Measurements from ENCODE around the gene SETD5.
"Not testable (repeated sequence)": the region's sequence is repeated elsewhere in the genome, so short reads cannot be mapped to it uniquely, and the experiment has no call there.

The SETD5 gene

DNA sequence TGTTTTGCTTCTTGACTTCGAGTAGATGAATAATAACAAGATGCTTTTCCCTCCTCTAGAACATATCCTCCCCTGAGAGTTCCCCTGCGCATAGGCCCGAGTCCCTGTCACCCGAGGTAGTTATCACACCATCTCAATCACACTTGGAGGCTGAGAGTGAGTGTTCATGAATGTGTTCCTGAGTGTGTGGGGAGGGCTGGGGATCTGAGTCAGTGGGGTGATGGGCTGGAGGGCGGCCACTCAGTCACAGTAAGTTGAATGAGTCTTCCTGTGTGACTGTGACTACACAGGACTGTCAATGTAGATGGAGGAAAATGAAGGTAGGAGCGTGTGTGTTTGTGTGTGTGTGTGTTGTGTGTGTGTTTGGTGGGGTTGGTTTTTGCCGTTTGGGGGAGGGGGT, 71.0 kb downstream of the SETD5 start:
- DNase-seq = peak; percentile 24

- DNase-seq = no peak
Measured at GRCh38 chr3:9469986-9470385, 72.6 kb downstream of the SETD5 start.

DNA sequence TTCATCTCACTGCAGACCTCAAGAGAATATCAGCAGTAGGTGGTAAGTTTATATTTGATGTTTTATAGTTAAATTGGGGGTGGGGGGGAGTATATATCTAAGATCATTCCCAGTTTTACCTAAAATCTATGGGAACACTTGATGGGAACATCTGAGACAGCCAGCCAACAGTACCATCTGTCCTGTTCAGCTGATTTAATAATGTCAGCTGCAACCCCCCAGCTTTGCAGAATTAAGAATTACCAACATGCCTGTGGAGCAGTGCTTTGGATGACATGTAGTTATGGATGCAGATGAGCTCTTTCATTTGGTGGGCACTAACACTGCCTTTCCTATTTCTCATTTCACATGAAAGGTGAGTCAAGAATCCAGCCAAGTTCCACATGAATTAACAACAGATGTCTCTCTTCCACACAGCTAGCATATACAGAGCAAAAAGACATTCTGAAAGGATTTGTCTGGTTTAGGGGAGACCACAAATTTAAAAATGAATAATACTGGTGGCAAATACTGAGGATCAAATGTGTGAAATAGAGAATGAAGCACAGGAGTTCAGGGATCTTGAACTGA, 76.2 kb downstream of the SETD5 start:
- no peak for DNase-seq

DNA sequence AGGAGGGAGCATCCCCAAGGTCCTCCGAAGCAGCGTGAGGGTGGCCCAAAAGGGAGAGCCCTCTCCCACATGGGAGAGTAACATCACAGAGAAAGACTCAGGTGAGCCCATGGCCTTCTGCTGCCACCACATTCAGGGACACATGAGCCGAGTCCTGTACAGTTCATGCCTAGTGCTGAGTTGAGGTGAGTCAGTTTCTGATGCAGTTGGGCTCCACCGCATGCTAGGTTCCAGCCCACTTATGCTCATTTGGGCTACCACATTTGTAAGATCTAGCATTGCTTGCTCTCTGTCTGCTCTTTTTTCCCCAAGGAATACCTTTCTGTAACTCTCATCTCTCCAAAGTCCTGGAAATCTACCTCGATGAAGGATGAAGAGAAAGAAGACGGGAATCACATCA, 77.1 kb downstream of the SETD5 start:
- DNase-seq = no peak

DNA sequence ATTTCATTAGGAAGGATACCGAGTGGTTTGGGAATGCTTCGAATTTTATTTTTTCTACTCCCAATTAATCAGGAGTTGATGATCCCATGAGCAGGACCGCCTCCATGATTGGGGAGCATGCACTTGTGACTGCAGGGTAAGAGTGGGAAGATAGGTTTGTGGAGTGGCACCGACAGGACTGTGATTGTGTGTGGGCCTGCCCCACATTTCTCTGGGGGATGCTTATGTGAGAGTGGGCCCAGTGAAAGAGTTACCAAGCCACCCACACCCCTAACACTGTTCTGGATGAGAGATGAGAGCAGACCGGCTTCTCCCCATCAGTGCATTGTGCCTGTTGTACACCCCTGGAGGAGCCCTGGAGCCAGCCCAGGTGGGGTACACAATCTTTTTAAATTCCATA, 79.5 kb downstream of the SETD5 start:
- DNase-seq = no peak

GRCh38 chr3:9480265-9480664, 82.8 kb downstream of the SETD5 start:
- DNase-seq = no peak

GRCh38 chr3:9485248-9485647, 87.8 kb downstream of the SETD5 start:
- DNase-seq = no peak

DNA sequence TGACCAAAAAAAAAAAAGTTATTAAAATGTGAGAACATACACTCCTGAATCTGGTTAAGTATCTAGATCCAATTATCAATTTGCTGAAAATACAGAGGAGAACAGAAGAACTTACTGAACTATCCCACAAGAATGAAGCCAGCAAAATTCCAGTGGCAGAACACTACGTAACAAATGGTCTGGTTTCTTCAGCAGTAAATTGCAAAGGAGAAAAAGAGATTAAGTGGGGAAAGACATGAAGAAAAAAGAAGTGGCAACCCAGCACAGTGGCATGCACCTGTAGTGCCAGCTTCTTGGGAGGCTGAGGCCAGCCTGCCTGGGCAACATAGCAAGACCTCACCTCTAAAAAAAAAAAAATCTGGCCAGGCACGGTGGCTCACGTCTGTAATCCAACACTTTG, 94.1 kb downstream of the SETD5 start:
- DNase-seq = no peak

DNA sequence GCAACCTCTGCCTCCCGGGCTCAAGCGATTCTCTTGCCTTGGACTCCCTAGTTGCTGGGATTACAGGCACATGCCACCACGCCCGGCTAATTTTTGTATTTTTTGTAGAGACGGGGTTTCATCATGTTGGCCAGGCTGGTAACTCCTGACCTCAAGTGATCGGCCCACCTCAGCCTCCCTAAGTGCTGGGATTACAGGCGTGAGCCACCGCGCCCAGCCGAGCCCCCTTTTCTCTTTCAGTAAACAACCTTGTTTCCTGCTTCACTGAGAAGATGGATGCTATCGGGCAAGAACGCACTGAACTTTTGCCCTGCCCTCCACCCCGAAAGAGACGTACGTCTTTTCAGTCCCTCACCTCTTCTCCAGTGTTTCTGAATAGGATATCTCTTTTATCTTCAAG, 96.6 kb downstream of the SETD5 start:
- not testable (repeated sequence) for DNase-seq

DNA sequence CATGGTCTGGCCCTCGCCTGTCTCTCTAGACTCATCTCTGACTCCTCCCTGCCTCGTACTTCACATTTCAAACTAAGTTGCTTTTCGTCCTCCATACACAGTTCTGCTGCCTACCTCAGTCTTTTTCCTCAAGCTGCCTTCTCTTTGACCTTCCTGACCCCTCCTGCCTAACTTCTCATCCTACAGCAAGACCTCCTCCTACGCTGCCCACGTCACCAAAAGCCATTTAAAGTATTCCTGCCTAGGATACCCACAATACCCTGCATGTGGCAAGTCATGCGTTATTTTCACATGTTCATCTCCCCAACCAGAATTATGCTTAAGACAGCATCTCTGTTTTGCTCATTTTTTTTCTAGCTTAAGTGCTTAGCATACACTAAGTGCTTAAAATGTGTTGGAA, 99.5 kb downstream of the SETD5 start:
- no peak for DNase-seq

GRCh38 chr3:9497821-9498565, 100.6 kb downstream of the SETD5 start:
- no peak for DNase-seq

DNA sequence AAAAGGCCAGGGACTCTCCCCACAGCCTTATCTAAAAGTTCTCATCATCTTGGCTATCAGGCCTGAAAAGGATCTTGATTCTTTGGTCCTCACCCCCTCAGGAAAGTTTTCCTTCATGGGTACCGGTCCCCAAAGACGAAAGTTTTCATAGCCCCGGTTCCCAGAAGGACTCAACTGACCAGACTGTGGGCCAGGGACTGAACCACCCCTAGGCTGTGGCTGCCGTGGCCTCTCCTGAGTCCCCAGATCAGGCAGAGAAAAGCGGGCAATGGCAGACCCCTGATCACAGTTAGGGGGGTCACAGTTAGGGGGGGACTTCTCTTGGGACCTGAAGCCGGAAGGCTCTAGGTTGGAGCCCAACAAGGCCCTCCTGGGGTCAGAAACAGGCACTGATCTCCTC, 101.4 kb downstream of the SETD5 start:
- no peak for DNase-seq

DNA sequence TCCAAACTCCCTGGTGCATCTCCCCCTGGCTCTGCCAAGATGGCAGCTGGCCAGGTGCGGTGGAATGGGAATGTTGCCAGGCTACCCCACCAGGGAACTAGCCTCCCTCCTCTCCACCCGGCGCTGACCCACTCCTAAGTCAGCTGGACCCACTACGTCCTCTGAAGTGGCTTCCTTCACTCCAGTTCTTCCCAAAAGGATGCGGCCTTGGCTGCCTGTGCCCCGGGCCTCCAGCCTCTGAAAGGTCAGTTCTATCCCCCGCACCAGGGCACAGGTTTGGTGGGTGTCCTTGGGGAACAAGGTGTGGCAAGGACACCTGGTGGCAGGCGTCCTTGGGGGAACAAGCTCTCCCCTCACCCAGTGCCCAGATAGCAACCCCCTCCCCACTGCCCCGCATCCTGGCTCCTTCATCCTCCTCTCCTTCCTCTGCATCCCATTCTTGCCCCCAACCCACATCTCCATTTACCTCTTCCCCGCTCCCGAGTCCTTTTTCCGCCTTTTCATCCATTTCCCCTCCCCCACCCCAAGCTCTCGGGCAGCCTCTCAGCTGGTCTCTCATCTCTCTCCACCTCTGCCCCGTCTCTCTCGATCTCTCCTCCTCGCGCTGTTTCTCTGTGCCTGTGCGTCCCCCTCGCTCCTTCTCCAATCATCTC, 102.2 kb downstream of the SETD5 start:
- no peak for DNase-seq

GRCh38 chr3:9500108-9501050, 103.0 kb downstream of the SETD5 start:
- DNase-seq = peak; percentile 78

- DNase-seq = no peak
Measured at GRCh38 chr3:9501226-9501625, 103.8 kb downstream of the SETD5 start.

GRCh38 chr3:9503283-9503682, 105.9 kb downstream of the SETD5 start:
- DNase-seq = peak; percentile 79

DNA sequence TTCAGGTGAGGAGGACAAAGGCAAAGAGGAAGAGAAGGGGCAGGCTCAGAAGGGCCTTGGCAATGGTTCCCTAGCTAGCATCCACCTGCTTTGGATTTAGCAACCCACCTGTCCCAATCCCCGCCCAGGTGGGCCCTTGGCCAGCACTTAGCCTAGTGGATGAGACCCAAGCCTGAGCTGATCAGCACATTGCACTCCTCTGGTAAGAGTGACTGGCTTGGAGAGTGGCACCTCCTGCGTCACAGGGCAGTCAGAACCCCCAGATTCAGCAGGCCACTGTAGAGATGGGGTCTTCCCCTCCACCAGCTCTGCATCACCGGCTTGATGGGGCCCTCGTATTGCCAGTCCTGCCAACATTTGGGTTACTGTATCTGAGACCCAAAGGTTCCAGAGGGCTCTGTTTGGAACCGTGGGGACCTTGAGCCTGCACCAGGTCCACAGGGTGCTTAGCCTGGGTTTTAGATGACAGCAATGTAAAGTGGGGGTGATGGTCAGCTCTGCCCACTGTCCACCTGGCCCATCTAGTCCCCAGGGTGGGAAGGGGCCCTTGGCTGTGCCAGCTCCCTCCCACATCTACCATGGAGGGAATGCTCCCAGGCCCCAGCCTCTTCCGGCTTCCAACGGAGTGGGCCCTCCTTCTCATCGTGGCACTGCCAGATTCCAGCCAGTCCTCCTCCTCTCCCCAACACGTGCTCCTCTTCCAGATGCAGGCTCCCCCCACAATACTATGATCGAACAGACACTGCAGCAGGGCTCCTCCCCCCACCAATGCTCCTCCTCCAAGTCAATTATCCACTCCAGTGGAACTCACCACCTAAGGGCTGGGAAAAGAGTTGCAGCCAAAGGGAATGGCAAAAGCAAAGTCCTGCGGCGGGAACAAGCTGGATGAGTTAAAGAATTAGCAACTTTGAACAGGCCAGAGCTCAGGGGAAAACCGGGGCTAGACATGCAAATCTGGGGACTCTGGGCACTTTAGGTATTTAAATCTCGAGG, 110.5 kb downstream of the SETD5 start:
- no peak for DNase-seq

- DNase-seq = no peak
Measured at GRCh38 chr3:9508781-9509180, 111.4 kb downstream of the SETD5 start.

GRCh38 chr3:9512456-9513045, 115.1 kb downstream of the SETD5 start:
- DNase-seq = no peak

- DNase-seq = no peak
Measured at GRCh38 chr3:9514306-9514705, 116.9 kb downstream of the SETD5 start.

GRCh38 chr3:9514956-9515355, 117.5 kb downstream of the SETD5 start:
- DNase-seq = no peak

DNA sequence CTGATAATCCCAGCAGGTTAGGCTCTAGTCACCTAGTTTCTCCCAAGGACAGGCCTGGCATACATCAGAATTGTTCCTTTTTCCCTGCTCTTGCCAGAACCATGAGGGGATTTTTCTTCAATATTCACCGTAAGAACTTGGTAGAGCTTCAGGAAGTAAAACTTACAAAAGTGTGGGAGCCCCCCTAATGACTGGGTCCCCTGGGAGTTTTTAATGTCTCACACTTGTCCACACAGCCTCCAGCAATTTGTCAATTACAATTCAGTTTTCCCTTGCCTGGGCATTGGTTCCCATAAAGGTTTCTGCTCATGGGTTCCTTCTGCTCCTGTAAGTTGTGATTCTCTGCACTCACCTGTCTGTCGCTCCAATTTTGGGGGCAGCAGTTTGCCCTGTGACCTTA, 127.7 kb downstream of the SETD5 start:
- no peak for DNase-seq

Data from activated CD4-positive, alpha-beta T cell treated with anti-CD3 and anti-CD28 coated beads, Interleukin-2, Interleukin-6, amounts not matched to agents 100 ng/mL and 50 ng/mL, durations not matched to agents 16 hours and 8 hours (primary cell).